GM21381 (cell line): ENCODE results near the gene RBMS3.

Experiments used
- ATAC-seq: cut with Tn5 transposase; IDR thresholded peaks from one replicate; pipeline ENCODE4 v1.9.1; 2021; ENCODE audit warnings: mild to moderate bottlenecking, moderate library complexity; ENCODE audit not compliant: unreplicated experiment

Gene RBMS3

GRCh38 chr3:29426302-29427226 is 145.7 kb downstream of the RBMS3 start:
- ATAC-seq: no peak

DNA sequence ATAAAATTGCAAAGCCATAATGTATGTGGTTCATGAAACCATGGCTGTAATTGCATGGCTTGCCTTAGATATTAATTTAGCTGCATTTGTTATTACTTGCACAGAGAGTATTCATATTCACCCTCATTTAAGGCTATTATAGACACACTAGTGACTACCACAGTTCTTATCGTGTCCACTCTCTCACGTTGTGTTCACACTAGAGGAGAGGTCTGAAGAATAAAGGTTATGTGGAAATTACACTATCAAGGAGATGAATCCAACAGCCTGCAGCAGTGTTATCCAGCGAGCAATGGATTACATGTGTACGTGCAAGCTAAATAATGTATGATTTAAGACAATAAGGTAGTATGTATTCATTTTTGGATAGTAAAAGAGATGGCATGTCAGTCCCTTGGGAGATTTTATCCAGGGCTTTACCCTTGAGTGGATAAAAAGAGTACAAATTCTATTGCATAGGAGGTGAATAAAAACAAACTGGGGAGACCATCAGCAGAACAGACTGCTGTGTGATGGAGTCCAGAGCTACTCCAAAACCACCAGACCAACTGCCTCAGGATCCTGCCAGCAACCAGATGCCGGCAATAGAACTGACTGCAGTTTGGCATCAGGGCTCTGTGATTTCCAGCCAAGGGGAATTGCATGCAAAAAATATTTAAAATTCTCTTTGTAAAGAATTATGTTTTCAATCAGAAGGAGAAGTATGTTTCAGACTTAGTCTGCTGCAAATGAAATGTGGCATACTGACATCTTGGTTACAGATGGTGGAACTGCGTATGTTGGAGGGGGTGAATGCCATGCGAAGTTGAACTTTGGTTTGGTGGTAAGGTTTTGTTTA is 146.6 kb downstream of the RBMS3 start:
- no peak for ATAC-seq

GRCh38 chr3:29429055-29429679 is 148.3 kb downstream of the RBMS3 start:
- ATAC-seq: no peak

DNA sequence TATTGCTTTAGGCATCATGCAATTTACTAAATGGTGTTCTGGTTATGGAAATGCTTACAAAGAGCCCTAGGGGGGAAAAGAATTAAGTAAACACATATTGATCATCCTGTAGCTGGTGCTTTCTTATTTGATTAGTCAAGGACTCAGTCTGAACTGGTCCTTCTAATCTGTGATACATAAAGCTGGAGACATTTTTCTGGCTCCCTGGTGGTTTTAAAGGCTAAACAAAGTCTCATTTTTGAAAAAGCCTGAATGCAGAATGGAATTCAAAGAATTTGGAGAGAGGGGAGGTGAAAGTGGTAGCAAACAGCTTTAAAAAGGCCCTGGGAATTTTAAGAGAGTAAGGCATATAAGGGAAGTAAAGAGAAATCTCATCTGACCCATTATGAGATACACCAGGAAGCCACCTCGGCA is 149.7 kb downstream of the RBMS3 start:
- no peak for ATAC-seq

GRCh38 chr3:29436612-29437323 is 155.9 kb downstream of the RBMS3 start:
- ATAC-seq: no peak

DNA sequence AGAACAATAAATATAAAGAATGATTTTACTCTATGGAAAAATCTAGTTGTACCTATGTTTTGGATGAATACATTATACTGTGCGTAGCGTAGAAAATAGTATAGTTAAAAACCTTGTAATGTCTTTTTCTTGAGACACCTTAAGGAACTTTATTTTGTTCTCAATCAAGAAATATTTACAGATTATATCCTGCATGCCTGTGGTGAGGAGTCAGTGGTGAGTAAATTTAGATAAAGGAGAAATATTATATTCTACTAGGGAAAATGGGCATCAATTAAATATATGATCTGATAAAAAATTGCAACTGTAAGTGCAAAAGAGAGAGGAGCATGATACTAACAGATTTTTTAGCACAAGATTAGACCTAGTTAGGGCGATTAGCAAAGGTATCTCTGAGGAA is 157.7 kb downstream of the RBMS3 start:
- no peak for ATAC-seq

DNA sequence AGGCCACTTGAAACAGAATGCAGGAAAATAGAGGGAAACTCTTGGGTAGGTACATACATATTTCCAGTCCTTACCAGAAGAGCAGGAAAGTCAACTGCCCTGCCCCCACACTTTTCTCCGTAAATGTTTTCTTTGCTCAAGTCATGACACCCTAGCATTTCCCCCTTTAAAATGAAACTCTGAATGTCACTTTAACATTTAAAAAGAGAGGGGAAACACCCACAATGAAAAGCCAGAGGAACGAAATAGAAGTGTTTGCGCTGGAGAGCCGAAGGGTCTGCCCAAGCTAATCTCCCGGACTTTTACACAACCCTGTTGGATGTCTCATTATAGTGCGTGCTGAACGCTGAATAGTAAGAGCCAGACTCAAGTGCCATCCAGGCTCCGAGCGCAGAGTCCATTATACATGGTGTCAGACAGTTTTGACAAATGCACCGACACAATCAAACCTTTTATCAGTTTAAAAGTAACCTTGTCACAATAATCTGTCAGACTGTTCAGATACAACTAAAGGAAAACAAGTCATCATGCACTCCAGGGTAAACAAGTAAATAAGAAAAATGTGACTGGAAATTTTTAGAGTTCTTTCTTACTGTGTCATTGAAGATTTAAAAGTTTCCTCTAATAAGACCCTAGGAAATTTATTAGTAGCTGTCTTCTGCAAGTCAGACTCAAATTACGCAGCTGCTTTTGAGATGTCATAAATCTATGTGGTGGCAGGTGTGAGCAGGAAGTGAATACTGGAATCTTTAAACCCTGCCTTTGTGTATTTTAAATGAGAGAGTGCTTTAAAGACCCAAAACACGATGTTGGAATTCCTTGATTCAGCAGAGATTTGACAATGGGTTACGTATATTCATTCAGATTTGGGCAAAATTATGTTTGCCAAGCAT is 159.8 kb downstream of the RBMS3 start:
- no peak for ATAC-seq

GRCh38 chr3:29441422-29441821 is 160.6 kb downstream of the RBMS3 start:
- ATAC-seq: no peak

- no peak for ATAC-seq
Measured at GRCh38 chr3:29447946-29448627, 167.2 kb downstream of the RBMS3 start.

- no peak for ATAC-seq
Measured at GRCh38 chr3:29451920-29452319, 171.0 kb downstream of the RBMS3 start.

- no peak for ATAC-seq
Measured at GRCh38 chr3:29452934-29453283, 172.0 kb downstream of the RBMS3 start.

DNA sequence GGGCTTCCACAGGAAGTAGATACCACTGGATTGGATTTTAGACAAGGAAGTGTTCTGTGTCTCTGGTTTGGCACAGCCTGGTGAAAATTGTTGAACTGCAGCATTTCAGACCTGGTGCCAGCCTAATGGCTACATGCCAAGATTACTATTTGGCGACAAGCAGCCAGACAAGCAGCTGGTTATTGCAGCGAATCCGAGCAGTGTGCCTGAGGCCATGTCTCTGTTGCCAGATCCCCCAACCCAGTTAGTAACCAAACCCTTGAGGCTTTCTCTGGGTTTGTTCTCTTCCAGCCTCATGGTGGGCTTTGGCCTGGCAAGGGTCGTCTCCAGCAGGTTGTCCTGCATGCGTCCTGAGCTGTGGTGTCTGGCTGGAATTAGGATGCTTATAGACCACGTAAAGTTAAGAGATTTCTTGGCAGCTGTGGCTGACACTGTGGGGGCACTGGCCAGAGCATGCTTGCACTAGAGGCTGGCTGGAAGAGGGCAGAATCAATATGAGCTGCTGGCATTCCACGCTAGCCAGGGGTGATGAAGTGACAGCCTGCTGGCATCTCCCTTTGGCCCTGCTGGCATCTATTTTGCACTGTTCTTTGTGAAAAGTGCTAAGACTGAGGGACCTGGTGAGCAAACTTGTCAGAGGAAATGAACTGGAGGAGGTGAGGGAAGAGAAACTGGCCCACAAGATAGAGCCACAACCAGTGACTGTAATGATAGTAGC is 172.6 kb downstream of the RBMS3 start:
- no peak for ATAC-seq

DNA sequence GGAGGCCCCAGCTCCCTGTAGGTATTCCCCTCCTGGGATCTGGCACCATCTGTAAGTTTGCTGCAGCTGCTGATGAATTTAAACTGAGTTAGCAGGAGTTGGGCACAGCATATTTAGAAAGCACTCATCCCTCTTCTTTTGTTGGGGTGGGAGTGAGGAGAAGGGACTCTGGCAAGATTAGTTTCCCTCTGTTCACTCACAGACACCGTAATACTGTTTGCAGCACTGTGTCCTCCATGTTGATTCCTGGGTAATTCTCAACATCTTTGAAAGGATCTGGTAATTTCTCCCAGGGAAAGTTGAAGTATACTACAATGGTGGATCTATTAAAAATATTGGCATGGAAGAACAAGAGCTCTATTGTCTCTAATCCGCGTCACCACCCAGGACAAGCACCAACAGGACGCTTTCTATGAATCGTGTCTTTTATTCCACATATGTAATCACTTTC is 173.3 kb downstream of the RBMS3 start:
- ATAC-seq: no peak

- no peak for ATAC-seq
Measured at GRCh38 chr3:29456901-29457300, 176.0 kb downstream of the RBMS3 start.

DNA sequence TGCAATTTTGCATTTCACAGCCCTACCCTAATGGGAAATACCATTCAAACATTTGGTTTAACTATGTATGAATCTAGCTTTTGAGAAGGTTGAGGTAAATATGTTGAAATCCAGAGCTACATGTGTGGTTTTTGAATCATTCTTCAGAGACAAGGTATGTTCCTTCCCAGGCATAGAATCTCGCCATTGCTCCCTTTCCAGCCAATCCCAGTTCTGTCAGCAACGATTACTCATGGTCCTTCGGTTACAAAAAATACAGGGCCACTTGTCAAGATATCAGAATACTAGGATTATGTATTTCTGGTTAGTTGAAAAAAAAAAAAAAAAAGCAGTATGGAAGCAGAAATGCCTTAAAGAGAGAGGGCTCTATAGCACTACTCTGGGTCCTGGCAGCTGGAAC is 182.4 kb downstream of the RBMS3 start:
- ATAC-seq: no peak

GRCh38 chr3:29465836-29466235 is 185.0 kb downstream of the RBMS3 start:
- no peak for ATAC-seq

GRCh38 chr3:29466442-29466841 is 185.6 kb downstream of the RBMS3 start:
- no peak for ATAC-seq

GRCh38 chr3:29468187-29468586 is 187.3 kb downstream of the RBMS3 start:
- ATAC-seq: no peak
